ACC112 (cell line): ENCODE data around the gene HSDL2.
"Not testable (repeated sequence)": the region's sequence is repeated elsewhere in the genome, so short reads cannot be mapped to it uniquely, and the experiment has no call there.

Source experiments
- H2AFZ ChIP-seq: fragments of 200-600 bp; sonication (generic); one replicate; pipeline ENCODE4 v1.6.0; 2017; ENCODE audit warnings: antibody characterized with exemption, low read length; ENCODE audit not compliant: unreplicated experiment
- H3K27ac ChIP-seq: fragments of 200-600 bp; sonication (generic); 2 replicates; pipeline ENCODE4 v1.5.1; 2014; ENCODE audit warnings: low read depth, mild to moderate bottlenecking, antibody characterized with exemption, low read length, moderate library complexity
- H3K27me3 ChIP-seq: fragments of 200-600 bp; sonication (generic); 2 replicates; pipeline ENCODE4 v1.6.1; 2014; ENCODE audit warnings: mild to moderate bottlenecking, antibody characterized with exemption, low read length, moderate library complexity, mixed read lengths; ENCODE audit not compliant: insufficient read depth
- H3K36me3 ChIP-seq: fragments of 200-600 bp; sonication (generic); 2 replicates; pipeline ENCODE4 v1.6.1; 2016; ENCODE audit warnings: mild to moderate bottlenecking, antibody characterized with exemption, low read length, moderate library complexity, mixed read lengths; ENCODE audit not compliant: insufficient read depth
- H3K4me1 ChIP-seq: fragments of 200-600 bp; sonication (generic); one replicate; pipeline ENCODE4 v1.6.1; 2016; ENCODE audit warnings: low read length, mixed read lengths; ENCODE audit not compliant: insufficient read depth, unreplicated experiment, control insufficient read depth
- H3K4me3 ChIP-seq: fragments of 200-600 bp; sonication (generic); 2 replicates; pipeline ENCODE4 v1.5.1; 2014; ENCODE audit warnings: mild to moderate bottlenecking, low read depth, low read length
- H3K79me2 ChIP-seq: fragments of 200-600 bp; sonication (generic); one replicate; pipeline ENCODE4 v1.6.0; 2016; ENCODE audit warnings: low read length; ENCODE audit not compliant: control insufficient read depth, unreplicated experiment, insufficient read depth

Gene HSDL2

DNA sequence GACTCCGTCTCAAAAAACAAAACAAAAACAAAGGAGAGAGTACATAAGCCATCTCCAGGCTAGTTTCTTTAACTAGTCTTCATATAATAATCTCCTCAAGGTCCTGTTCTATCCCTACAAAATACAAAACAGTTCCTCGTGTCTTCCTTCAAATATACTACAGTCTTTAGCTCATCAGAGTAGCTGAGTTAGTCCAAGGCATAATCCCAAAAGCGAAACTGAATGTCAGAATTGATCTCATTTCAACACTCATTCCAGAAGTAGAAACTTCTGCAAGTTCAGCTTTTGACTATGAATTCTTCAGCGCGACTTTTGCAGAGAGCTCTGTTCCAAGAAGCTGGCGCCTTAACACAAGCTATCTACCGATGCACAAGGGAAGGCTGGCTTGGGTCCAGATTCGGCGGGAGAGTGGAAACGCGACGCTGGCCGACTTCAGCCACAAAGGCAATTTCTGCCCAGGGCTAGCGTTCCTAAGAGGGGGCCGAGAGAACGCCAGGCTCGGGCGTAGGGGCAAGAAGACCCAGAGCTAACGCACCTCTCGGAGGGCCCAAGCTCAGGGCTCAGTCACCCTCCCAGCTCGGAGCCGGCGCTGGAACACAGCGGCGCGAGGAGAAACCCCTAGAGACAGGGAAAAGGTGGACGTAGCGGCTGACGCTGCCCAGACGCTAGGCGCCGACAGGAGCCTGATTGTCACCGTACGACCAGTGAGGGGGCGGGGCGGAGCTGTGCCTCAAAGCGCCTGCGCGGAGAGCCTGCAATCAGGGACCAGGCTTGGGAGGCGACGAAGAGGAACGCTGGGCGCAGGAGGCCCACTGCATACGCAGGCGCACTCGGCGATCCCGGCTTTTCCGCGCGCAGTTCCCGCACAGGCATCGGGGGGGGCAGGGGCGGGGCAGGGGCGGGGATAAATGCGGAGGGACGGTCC, 469 bp upstream of the HSDL2 start:
- Histone ChIP-seq H3K27ac (peak overlapping the region; percentile 84), H3K79me2 (peaks cover 65% of the 10 kb centered on the region), H3K27me3 (no peaks in the 10 kb centered on the region), H3K4me3 (peak overlapping the region; percentile 91), H3K36me3 (no peaks in the 10 kb centered on the region), H3K4me1 (peaks cover 33% of the 10 kb centered on the region), H2AFZ (peak overlapping the region; percentile 91)

DNA sequence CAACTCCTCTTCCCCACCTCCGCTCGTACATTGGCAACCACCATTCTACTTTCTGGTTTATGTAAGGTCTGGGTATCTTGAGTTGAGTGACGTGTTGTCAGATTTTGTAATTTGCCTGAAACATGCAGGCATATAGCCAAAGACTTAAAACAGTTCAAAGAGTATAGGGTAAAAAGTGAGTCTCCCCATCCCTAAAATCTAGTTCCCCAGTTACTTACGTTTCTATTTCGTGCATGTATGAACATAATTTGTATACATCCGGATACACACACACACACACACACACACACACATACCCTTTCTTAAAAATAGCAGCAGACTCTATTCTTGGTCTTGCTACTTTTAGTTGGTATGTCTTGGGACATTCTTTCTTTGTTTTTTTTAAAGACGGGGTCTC, 915 bp downstream of the HSDL2 start:
- H3K79me2 ChIP-seq: peaks cover 70% of the 10 kb centered on the region
- peak overlapping the region; percentile 92 for H2AFZ ChIP-seq
- H3K27me3 ChIP-seq: no peaks in the 10 kb centered on the region
- H3K36me3 ChIP-seq: no peaks in the 10 kb centered on the region
- peak overlapping the region; percentile 91 for H3K4me3 ChIP-seq
- peak overlapping the region; percentile 62 for H3K27ac ChIP-seq
- H3K4me1 ChIP-seq: peaks cover 33% of the 10 kb centered on the region

DNA sequence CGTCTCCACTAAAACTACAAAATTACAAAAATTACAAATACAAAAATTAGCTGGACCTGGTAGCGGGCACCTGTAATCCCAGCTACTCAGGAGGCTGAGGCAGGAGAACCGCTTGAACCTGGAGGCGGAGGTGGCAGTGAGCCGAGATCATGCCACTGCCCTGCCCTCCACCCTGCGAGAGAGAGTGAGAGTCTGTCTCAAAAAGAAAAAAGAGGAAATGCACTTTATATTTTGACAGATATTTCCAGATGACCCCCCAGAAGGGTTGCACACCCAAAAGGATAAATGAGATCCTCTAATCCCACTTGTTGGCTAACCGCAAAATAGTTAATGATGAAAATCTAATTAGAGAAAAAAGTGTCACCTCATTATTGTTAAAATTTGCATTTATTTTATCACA, 2.2 kb downstream of the HSDL2 start:
- Histone ChIP-seq H2AFZ (no peak overlapping the region), H3K27ac (no peak overlapping the region), H3K36me3 (no peaks in the 10 kb centered on the region), H3K4me3 (0 out of 2 replicates have a peak overlapping the region, but pooled peaks have one; percentile 9), H3K4me1 (peaks cover 29% of the 10 kb centered on the region), H3K27me3 (no peaks in the 10 kb centered on the region), H3K79me2 (peaks cover 71% of the 10 kb centered on the region)

DNA sequence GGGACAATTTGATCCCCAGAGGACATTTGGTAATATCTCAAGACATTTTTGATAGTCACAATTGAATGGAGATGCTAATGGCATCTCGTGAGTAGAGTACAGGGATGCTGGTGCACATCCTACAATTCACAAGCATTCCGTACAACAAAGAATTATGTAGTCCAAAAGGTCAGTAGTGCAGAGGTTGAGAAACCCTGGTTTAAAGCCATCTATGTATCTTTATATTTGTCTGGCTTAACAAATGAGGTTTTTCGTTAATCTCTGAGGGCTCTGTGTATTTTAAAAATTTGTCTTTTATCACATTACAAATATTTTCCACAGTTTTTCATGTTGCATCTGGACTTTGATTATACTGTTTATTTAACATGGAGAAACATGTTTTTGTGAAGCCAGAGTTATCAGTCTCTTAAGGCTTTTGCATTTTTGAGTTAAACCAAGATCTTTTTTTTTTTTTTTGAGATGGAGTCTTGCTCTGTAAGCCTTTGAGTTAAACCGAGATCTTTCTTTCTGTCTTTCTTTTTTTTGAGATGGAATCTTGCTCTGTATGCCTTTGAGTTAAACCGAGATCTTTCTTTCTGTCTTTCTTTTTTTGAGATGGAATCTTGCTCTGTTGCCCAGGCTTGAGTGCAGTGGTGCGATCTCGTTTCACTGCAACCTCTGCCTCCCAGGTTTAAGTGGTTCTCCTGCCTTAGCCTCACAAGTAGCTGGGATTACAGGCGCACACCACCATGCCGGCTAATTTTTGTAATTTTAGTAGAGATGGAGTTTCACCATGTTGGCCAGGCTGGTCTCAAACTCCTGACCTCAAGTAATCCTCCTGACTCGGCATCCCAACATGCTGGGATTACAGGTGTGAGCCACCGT, 2.8 kb downstream of the HSDL2 start:
- H3K4me3 ChIP-seq: 0 out of 2 replicates have a peak overlapping the region, but pooled peaks have one; percentile 9
- H2AFZ ChIP-seq: no peak overlapping the region
- peaks cover 69% of the 10 kb centered on the region for H3K79me2 ChIP-seq
- no peaks in the 10 kb centered on the region for H3K27me3 ChIP-seq
- H3K4me1 ChIP-seq: peaks cover 23% of the 10 kb centered on the region
- no peaks in the 10 kb centered on the region for H3K36me3 ChIP-seq
- no peak overlapping the region for H3K27ac ChIP-seq

DNA sequence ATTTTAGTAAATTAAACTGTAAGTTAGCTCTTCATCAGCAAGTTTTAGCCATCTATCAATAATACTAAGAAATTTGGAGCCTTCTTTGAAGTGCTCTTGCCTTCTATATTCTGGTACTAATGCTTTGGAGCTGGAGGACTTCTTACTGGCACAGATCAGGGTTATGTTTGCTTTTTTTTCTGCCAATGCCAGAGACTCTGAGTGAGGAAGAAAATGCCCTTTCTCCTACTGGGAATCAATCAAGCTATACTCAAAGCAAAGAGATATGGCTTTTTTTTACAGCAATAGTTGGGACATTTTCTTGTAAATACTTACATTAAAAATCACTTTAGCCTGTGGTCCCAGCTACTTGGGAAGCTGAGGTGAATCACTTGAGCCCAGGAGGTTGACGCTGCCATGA, 4.3 kb downstream of the HSDL2 start:
- Histone ChIP-seq H3K79me2 (peaks cover 62% of the 10 kb centered on the region), H2AFZ (no peak overlapping the region), H3K27ac (no peak overlapping the region)

DNA sequence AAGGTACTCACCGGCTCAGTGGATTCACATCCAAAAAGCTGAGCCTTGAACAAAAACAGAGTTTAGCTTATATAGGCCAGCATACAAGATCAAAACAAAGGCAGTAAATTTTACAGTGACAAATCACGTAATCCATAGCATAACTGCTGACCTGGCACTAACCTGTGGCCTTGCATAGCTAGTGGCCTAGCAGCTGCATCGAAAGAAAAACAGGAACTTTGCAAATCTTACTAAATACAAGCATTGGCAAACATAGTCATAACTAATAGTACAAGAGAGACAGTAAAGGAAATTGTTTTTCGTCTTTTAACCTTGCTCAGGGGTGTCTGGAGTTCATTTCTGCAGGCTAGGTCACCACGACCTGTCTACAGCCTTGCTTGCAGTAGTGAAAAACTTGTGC, 4.8 kb downstream of the HSDL2 start:
- no peak overlapping the region for H3K27ac ChIP-seq
- H3K4me1 ChIP-seq: peaks cover 18% of the 10 kb centered on the region
- H3K4me3 ChIP-seq: no peak overlapping the region
- no peaks in the 10 kb centered on the region for H3K36me3 ChIP-seq
- no peak overlapping the region for H2AFZ ChIP-seq
- H3K79me2 ChIP-seq: peaks cover 65% of the 10 kb centered on the region
- no peaks in the 10 kb centered on the region for H3K27me3 ChIP-seq

More for the DNA sequence above, 4.3 kb downstream of the HSDL2 start:
- Histone ChIP-seq H3K36me3 (no peaks in the 10 kb centered on the region), H3K4me1 (peaks cover 18% of the 10 kb centered on the region), H3K4me3 (no peak overlapping the region), H3K27me3 (no peaks in the 10 kb centered on the region)

DNA sequence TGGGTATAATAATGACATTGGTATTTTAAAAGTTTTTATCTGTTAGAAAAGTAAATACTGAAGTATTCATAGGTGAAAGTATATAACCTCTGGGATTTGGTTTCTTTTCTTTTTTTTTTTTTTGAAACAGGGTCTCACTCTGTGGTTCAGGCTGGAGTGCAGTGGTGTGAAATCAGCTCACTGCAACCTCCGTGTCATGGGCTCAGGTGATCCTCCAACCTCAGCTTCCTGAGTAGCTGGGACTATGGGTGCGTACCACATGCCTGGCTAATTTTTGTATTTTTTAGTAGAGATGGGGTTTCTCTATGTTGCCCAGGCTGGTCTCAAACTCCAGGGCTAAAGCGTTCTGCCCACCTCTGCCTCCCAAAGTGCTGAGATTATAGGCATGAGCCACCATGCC, 7.2 kb downstream of the HSDL2 start:
- peaks cover 47% of the 10 kb centered on the region for H3K79me2 ChIP-seq

DNA sequence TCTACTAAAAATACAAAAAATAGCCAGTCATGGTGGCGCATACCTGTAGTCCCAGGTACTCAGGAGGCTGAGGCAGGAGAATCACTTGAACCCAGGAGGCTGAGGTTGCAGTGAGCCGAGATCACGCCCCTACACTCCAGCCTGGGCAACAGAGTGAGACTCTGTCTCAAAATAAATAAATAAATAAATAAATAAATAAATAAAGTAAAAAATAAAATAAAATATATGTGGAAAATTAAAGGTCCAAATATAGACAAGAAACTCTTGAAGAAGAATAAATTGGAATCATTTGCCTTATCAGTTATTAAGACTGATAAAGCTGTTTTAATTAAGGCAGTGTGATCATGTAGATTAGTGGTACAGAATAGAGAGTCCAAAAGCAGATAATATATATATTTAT, 10.0 kb downstream of the HSDL2 start:
- H3K27me3 ChIP-seq, H3K4me3 ChIP-seq, H3K27ac ChIP-seq, H3K36me3 ChIP-seq, H3K4me1 ChIP-seq, H2AFZ ChIP-seq: not testable (repeated sequence)
- peaks cover 24% of the 10 kb centered on the region for H3K79me2 ChIP-seq

More for the DNA sequence above, 7.2 kb downstream of the HSDL2 start:
- no peaks in the 10 kb centered on the region for H3K27me3 ChIP-seq
- no peaks in the 10 kb centered on the region for H3K36me3 ChIP-seq
- no peak overlapping the region for H3K27ac ChIP-seq
- H2AFZ ChIP-seq: no peak overlapping the region
- no peak overlapping the region for H3K4me3 ChIP-seq
- peaks cover 13% of the 10 kb centered on the region for H3K4me1 ChIP-seq

DNA sequence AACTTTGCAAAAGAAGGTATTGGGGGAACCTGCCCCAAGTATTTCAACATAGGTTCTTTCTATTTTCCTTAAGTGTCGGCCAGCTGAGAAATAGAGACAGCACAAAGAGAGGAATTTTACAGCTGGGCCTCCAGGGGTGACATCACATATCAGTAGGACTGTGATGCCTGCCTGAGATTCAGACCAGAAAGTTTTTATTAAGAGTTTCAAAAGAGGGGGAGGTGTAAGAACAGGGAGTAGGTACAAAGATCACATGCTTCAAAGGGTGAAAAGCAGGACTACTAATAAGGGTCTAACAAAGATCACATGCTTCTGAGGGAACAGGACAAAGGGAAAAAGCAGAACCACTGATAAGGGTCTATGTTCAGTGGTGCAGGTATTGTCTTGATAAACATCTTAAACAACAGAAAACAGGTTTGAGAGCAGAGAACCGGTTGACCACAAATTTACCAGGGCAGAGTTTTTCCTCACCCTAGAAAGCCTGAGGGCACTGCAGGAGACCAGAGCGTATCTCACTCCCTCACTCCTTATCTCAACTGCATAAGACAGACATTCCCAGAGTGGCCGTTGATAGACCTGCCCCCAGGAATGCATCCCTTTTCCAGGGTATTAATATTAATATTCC, 12.1 kb downstream of the HSDL2 start:
- H3K4me1 ChIP-seq, H3K27ac ChIP-seq, H2AFZ ChIP-seq, H3K4me3 ChIP-seq, H3K36me3 ChIP-seq, H3K27me3 ChIP-seq: not testable (repeated sequence)
- peaks cover 17% of the 10 kb centered on the region for H3K79me2 ChIP-seq

DNA sequence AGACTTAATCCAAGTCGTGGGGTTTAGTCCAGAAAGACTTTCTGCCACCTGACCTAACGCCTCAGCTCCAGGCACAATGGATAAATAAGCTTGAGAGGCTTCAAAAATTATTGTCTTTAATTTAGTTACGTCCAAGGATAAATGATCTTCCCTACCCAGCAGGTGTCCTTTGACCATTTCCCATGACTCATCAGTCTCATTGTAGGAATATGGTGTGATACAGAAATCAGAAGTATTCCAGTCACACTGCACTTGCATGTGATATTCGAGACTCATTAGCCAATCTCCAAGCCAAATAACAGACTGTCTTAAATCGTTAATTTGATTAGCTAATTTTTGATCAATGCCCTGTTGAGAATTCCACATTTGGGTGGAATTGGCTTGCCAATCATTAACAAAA, 13.2 kb downstream of the HSDL2 start:
- not testable (repeated sequence) for H3K27me3 ChIP-seq, H3K36me3 ChIP-seq, H2AFZ ChIP-seq, H3K4me3 ChIP-seq, H3K4me1 ChIP-seq, H3K27ac ChIP-seq, H3K79me2 ChIP-seq
